OCI-LY3 (cell line): ENCODE results near the gene RNF181.
A peak's percentile ranks its signal among the peaks of the same experiment; 100 is the strongest.

ENCODE experiments used
- H2AFZ ChIP-seq: fragments of 200-600, 300-600 bp; shearing (Covaris generic); 2 replicates; pipeline ENCODE4 v1.6.0; 2014; ENCODE audit warnings: antibody characterized with exemption, low read depth, low read length
- H3K27ac ChIP-seq: fragments of 200-600, 300-600 bp; sonication (generic); 2 replicates; pipeline ENCODE4 v1.5.1; 2014; ENCODE audit warnings: mild to moderate bottlenecking, low read length, moderate library complexity, mixed read lengths
- H3K27me3 ChIP-seq: fragments of 200-600, 300-600 bp; sonication (generic); 2 replicates; pipeline ENCODE4 v1.6.1; 2014; ENCODE audit warnings: low read depth, low read length, mixed read lengths
- H3K36me3 ChIP-seq: fragments of 200-600, 300-600 bp; sonication (generic); replicated peaks from 2 replicates; pipeline ENCODE3; 2014; ENCODE audit warnings: low read depth, low read length, mixed read lengths
- H3K4me1 ChIP-seq: fragments of 300-600, 200-600 bp; sonication (generic); 2 replicates; pipeline ENCODE4 v1.6.1; 2014; ENCODE audit warnings: low read length, mixed read lengths
- H3K4me2 ChIP-seq: fragments of 200-600, 300-600 bp; sonication (generic); 2 replicates; pipeline ENCODE4 v1.6.1; 2014; ENCODE audit warnings: low read length, mixed read lengths
- H3K4me3 ChIP-seq: fragments of 300-600, 200-600 bp; sonication (generic); 2 replicates; pipeline ENCODE4 v1.5.1; 2014; ENCODE audit warnings: antibody characterized with exemption, mild to moderate bottlenecking, low read length, moderate library complexity
- H3K79me2 ChIP-seq: fragments of 300-600, 200-600 bp; shearing (Covaris generic); 2 replicates; pipeline ENCODE4 v1.6.1; 2014; ENCODE audit warnings: mild to moderate bottlenecking, low read length, mixed read lengths
- H3K9ac ChIP-seq: fragments of 300-600, 200-600 bp; shearing (Covaris generic); 2 replicates; pipeline ENCODE4 v1.6.0; 2014; ENCODE audit warnings: mild to moderate bottlenecking, low read length, moderate library complexity
- H3K9me3 ChIP-seq: fragments of 200-600, 300-600 bp; shearing (Covaris generic); 2 replicates; pipeline ENCODE4 v1.6.1; 2014; ENCODE audit warnings: low read length, mixed read lengths; ENCODE audit not compliant: insufficient read depth
- H4K20me1 ChIP-seq: fragments of 200-600, 300-600 bp; sonication (generic); 2 replicates; pipeline ENCODE4 v1.6.1; 2016; ENCODE audit warnings: low read length, mixed read lengths; ENCODE audit not compliant: insufficient read depth
- CTCF ChIP-seq: fragments of 200-600, 300-600 bp; sonication (generic); IDR thresholded peaks from 2 replicates; pipeline ENCODE4 v1.5.1; 2014; ENCODE audit warnings: antibody characterized with exemption, low read length, low read depth
- EZH2phosphoT487 ChIP-seq: fragments of 200-600 bp; shearing (Covaris generic); IDR thresholded peaks from 2 replicates; pipeline ENCODE4 v1.6.1; 2018; ENCODE audit warnings: antibody characterized with exemption, mixed run types, low read depth

Gene RNF181

DNA sequence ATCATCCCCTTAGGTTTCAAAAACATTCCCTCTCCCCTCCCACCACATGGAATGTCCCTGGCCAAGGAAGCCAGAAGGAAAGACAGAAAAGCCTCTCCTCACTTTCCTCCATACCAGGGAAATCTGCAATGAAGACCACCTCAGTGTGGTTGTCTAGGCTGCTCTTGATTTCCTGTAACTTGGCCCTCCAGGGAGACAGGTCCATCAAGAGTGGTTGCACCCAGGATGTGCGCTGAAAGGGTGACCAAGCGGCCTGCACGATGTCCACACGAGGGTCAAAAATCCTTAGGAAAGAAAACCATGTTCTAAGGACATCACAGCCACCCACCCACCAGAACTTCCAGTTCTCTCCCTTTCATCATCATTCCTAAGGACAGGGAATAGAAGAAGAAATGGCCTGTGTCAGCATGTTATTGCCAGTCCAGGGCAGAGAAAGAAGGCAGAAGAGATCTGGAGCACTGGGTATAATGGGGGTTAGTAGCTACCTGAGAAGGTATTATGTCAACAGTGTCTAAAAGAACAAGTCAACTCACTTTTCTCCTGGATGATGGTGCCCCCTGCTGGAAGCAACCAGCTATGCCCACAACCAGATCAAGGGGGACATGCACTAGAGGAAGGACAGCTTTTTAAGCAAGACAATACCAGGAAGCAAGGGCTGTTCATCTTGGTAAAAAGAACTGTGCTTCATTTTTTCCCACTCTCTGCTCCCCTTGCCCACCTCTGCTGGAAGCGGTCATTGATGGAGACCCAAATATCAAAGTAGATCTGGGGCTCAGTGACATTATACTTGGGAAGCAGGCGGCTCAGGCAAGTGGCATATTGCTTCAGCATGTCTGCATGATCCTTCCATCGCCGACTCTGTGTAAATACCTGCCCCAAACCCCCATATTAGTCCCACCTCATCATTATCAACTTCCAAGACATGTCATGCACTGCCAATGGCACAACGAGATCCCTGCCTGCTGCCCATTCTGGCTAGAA is 43.6 kb upstream of the RNF181 start:
- H3K79me2 ChIP-seq, result no peaks in the 10 kb centered on the region
- no peak overlapping the region for H3K4me3 ChIP-seq
- no peaks in the 10 kb centered on the region for H3K27me3 ChIP-seq
- H3K36me3 ChIP-seq, result peaks cover 52% of the 10 kb centered on the region
- no peak overlapping the region for H2AFZ ChIP-seq
- TF ChIP-seq EZH2phosphoT487 (no peak), CTCF (peak; percentile 96)
- H3K9ac ChIP-seq, result no peak overlapping the region
- no peak overlapping the region for H3K4me2 ChIP-seq
- no peaks in the 10 kb centered on the region for H3K9me3 ChIP-seq
- H3K27ac ChIP-seq, result no peak overlapping the region
- no peaks in the 10 kb centered on the region for H4K20me1 ChIP-seq
- no peaks in the 10 kb centered on the region for H3K4me1 ChIP-seq

DNA sequence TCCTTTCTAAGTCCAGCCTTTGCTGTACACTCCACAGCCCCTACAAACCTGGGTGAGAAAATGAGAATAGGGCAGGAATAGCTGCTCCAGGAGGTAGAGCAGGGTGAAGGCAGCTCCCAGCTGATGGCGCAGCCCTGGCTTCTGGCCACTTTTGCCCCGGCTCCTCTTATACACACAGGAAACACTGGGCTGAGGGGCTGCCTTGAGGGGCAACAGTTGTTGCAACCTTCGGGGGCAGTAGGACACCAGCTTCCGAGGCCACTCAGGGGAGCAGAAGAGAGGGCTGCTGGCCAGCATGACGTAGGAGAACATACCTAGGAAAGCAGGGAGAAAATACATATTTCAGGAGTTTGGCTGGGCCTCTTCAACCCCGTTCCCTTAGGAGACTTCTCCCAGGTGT is 42.4 kb upstream of the RNF181 start:
- TF ChIP-seq EZH2phosphoT487 (no peak), CTCF (no peak)
- H3K9me3 ChIP-seq, result no peaks in the 10 kb centered on the region
- H3K4me1 ChIP-seq, result no peaks in the 10 kb centered on the region
- H3K27me3 ChIP-seq, result no peaks in the 10 kb centered on the region
- peaks cover 5% of the 10 kb centered on the region; the same call in 1 of the 2 replicates for H3K79me2 ChIP-seq
- H4K20me1 ChIP-seq, result no peaks in the 10 kb centered on the region
- H3K36me3 ChIP-seq, result peaks cover 50% of the 10 kb centered on the region
- H3K4me3 ChIP-seq, result no peak overlapping the region
- no peak overlapping the region for H3K27ac ChIP-seq
- H3K9ac ChIP-seq, result no peak overlapping the region
- no peak overlapping the region for H2AFZ ChIP-seq
- no peak overlapping the region for H3K4me2 ChIP-seq

DNA sequence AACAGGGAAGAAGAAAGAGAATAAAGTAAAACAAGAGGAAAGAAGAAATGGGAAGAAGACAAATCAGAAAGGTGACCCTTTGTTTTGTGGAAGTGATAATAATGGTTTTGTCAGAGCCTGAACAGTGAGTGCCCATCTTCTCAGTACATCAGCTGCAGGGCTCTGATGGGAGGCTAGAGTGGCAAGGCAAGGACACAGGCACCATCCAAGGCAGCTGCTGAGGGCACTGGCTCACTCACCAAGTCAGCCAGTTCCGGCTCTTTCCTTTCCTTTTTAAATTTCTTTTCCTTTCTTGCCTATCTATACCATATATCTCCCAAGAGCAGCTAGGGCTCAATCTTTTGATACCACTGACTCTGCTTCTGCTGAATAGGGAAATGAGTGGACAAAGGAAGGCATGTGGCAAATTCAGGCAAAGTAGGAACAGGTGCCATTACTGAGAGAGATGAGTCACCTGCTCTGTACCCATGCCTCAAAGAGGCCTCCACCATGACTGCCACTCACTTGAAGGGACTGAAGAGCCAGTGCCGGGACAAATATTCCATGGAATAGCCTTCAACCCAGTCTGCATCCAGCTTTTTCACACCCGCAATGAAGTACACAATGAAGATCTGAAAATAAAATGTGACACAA is 40.4 kb upstream of the RNF181 start:
- TF ChIP-seq EZH2phosphoT487 (no peak), CTCF (no peak)
- peaks cover 5% of the 10 kb centered on the region; the same call in 1 of the 2 replicates for H3K4me1 ChIP-seq
- no peak overlapping the region for H3K4me3 ChIP-seq
- H3K9me3 ChIP-seq, result no peaks in the 10 kb centered on the region
- H2AFZ ChIP-seq, result no peak overlapping the region
- no peaks in the 10 kb centered on the region for H4K20me1 ChIP-seq
- H3K27ac ChIP-seq, result no peak overlapping the region
- no peak overlapping the region for H3K9ac ChIP-seq
- peaks cover 20% of the 10 kb centered on the region for H3K79me2 ChIP-seq
- H3K36me3 ChIP-seq, result peaks cover 51% of the 10 kb centered on the region
- no peak overlapping the region for H3K4me2 ChIP-seq
- H3K27me3 ChIP-seq, result no peaks in the 10 kb centered on the region

GRCh38 chr2:85557130-85557529 is 38.4 kb upstream of the RNF181 start:
- Histone ChIP-seq H3K4me3 (no peak overlapping the region), H3K4me1 (peaks cover 11% of the 10 kb centered on the region; the same call in 1 of the 2 replicates), H3K27ac (no peak overlapping the region), H3K36me3 (peaks cover 33% of the 10 kb centered on the region), H3K27me3 (no peaks in the 10 kb centered on the region), H3K9me3 (no peaks in the 10 kb centered on the region), H3K79me2 (peaks cover 30% of the 10 kb centered on the region), H3K4me2 (no peak overlapping the region), H3K9ac (no peak overlapping the region), H2AFZ (no peak overlapping the region), H4K20me1 (no peaks in the 10 kb centered on the region)
- TF ChIP-seq CTCF, result no peak
- TF ChIP-seq EZH2phosphoT487, result no peak
